Embryonic facial prominence (tissue), 1 donor: Measurements from ENCODE around the gene FAM53B.

Source experiments
- DNase-seq: peaks from one replicate; pipeline ENCODE4 v3.0.0-alpha.2; 2016; ENCODE audit errors: extremely low spot score

Gene FAM53B

GRCh38 chr10:124696446-124697392 lies 47.5 kb downstream of the FAM53B start:
- DNase-seq: no peak

- no peak for DNase-seq
Observed at GRCh38 chr10:124695259-124695658, 48.9 kb downstream of the FAM53B start.

- DNase-seq: no peak
Observed at GRCh38 chr10:124694481-124695220, 49.5 kb downstream of the FAM53B start.

- DNase-seq: no peak
Observed at GRCh38 chr10:124693801-124694416, 50.3 kb downstream of the FAM53B start.

- no peak for DNase-seq
Observed at GRCh38 chr10:124693396-124693795, 50.8 kb downstream of the FAM53B start.

- DNase-seq: no peak
Observed at GRCh38 chr10:124692100-124692446, 52.1 kb downstream of the FAM53B start.

- no peak for DNase-seq
Observed at GRCh38 chr10:124691421-124692099, 52.6 kb downstream of the FAM53B start.

- no peak for DNase-seq
Observed at GRCh38 chr10:124691002-124691401, 53.2 kb downstream of the FAM53B start.

GRCh38 chr10:124689911-124690498 lies 54.2 kb downstream of the FAM53B start:
- DNase-seq: no peak

- no peak for DNase-seq
Observed at GRCh38 chr10:124688889-124689670, 55.1 kb downstream of the FAM53B start.

- no peak for DNase-seq
Observed at GRCh38 chr10:124688386-124688785, 55.8 kb downstream of the FAM53B start.

GRCh38 chr10:124686707-124687376 lies 57.3 kb downstream of the FAM53B start:
- DNase-seq: no peak

- no peak for DNase-seq
Observed at GRCh38 chr10:124685261-124685660, 58.9 kb downstream of the FAM53B start.

- DNase-seq: no peak
Observed at GRCh38 chr10:124683814-124684213, 60.4 kb downstream of the FAM53B start.

GRCh38 chr10:124681626-124682552 lies 62.3 kb downstream of the FAM53B start:
- DNase-seq: no peak

- DNase-seq: no peak
Observed at GRCh38 chr10:124681091-124681490, 63.1 kb downstream of the FAM53B start.

- no peak for DNase-seq
Observed at GRCh38 chr10:124680675-124681074, 63.5 kb downstream of the FAM53B start.

GRCh38 chr10:124679401-124679800 lies 64.8 kb downstream of the FAM53B start:
- no peak for DNase-seq
